ENCODE results near the gene POLR3B.

GRCh38 chr12:106328735-106329134 lies 28.8 kb upstream of the POLR3B start:
- TF ChIP-seq, protein P1, sequence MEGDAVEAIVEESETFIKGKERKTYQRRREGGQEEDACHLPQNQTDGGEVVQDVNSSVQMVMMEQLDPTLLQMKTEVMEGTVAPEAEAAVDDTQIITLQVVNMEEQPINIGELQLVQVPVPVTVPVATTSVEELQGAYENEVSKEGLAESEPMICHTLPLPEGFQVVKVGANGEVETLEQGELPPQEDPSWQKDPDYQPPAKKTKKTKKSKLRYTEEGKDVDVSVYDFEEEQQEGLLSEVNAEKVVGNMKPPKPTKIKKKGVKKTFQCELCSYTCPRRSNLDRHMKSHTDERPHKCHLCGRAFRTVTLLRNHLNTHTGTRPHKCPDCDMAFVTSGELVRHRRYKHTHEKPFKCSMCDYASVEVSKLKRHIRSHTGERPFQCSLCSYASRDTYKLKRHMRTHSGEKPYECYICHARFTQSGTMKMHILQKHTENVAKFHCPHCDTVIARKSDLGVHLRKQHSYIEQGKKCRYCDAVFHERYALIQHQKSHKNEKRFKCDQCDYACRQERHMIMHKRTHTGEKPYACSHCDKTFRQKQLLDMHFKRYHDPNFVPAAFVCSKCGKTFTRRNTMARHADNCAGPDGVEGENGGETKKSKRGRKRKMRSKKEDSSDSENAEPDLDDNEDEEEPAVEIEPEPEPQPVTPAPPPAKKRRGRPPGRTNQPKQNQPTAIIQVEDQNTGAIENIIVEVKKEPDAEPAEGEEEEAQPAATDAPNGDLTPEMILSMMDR (IDR thresholded peaks at IDR 0.05; ENCODE audit: insufficient read depth, low read length): no peak
- TF ChIP-seq, protein P2, sequence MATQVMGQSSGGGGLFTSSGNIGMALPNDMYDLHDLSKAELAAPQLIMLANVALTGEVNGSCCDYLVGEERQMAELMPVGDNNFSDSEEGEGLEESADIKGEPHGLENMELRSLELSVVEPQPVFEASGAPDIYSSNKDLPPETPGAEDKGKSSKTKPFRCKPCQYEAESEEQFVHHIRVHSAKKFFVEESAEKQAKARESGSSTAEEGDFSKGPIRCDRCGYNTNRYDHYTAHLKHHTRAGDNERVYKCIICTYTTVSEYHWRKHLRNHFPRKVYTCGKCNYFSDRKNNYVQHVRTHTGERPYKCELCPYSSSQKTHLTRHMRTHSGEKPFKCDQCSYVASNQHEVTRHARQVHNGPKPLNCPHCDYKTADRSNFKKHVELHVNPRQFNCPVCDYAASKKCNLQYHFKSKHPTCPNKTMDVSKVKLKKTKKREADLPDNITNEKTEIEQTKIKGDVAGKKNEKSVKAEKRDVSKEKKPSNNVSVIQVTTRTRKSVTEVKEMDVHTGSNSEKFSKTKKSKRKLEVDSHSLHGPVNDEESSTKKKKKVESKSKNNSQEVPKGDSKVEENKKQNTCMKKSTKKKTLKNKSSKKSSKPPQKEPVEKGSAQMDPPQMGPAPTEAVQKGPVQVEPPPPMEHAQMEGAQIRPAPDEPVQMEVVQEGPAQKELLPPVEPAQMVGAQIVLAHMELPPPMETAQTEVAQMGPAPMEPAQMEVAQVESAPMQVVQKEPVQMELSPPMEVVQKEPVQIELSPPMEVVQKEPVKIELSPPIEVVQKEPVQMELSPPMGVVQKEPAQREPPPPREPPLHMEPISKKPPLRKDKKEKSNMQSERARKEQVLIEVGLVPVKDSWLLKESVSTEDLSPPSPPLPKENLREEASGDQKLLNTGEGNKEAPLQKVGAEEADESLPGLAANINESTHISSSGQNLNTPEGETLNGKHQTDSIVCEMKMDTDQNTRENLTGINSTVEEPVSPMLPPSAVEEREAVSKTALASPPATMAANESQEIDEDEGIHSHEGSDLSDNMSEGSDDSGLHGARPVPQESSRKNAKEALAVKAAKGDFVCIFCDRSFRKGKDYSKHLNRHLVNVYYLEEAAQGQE (IDR thresholded peaks at IDR 0.05; ENCODE audit: insufficient replicate concordance, low read depth): no peak
